Panc1 (cell line): ENCODE results near the gene RPL37A. TPM values are rescaled to one million over a fixed set of nuclear protein-coding genes. Genes with fewer than 3 reads are reported as not detected.

Experiments
- ATAC-seq: fragments of 200-7000 bp; cut with Tn5 transposase; 2 replicates; pipeline ENCODE4 v1.9.1; 2020; ENCODE audit warnings: mild to moderate bottlenecking, moderate library complexity
- BruUV-seq: library from RNA; stranded (reverse); fragments of 400-500 nt; replicated peaks from 2 replicates; lab custom pipeline; 2021; lab: Mats Ljungman, UMichigan
- CTCF ChIA-PET: fragments of 300-600 bp; sonication (Branson Sonifier 250); formaldehyde crosslinking; loops from one replicate; lab custom pipeline; 2022; ENCODE audit warnings: antibody characterized with exemption; lab: Charles Lee
- POLR2A ChIA-PET: fragments of 300-600 bp; sonication (Branson Sonifier 250); formaldehyde crosslinking; loops from one replicate; lab custom pipeline; 2022; ENCODE audit warnings: antibody characterized with exemption; lab: Charles Lee
- DNase-seq: peaks from one replicate; pipeline ENCODE4 v3.0.0-alpha.2; 2010; ENCODE audit warnings: low read depth, low spot score
- H3K27ac ChIP-seq: 2 replicates; pipeline ENCODE4 v1.5.1; 2011; ENCODE audit warnings: mild to moderate bottlenecking, low read length, inconsistent platforms
- H3K27me3 ChIP-seq: fragments of 200-500 bp; sonication (Bioruptor generic); 2 replicates; pipeline ENCODE4 v1.6.0; 2014; ENCODE audit warnings: low read length, inconsistent platforms; ENCODE audit not compliant: control insufficient read depth, insufficient read depth
- H3K36me3 ChIP-seq: fragments of 200-500 bp; sonication (Bioruptor generic); 2 replicates; pipeline ENCODE4 v1.5.1; 2014; ENCODE audit warnings: inconsistent platforms, mild to moderate bottlenecking, low read length, moderate library complexity; ENCODE audit not compliant: control insufficient read depth, insufficient read depth
- H3K4me1 ChIP-seq: 2 replicates; pipeline ENCODE4 v1.5.1; 2011; ENCODE audit warnings: inconsistent platforms, mild to moderate bottlenecking, low read length, moderate library complexity; ENCODE audit not compliant: control insufficient read depth, insufficient read depth
- H3K4me3 ChIP-seq, 2 experiments: 2 replicates each; pipeline ENCODE4 v1.5.1; 2011 to 2012; ENCODE audit warnings: low read depth in 2 of 2, low read length in 2 of 2, mild to moderate bottlenecking in 2 of 2, inconsistent platforms in 1 of 2, moderate library complexity in 1 of 2
- H3K9me3 ChIP-seq: fragments of 200-500 bp; sonication (Bioruptor generic); 2 replicates; pipeline ENCODE4 v1.5.1; 2014; ENCODE audit warnings: low read depth, mild to moderate bottlenecking, inconsistent platforms, low read length, moderate library complexity; ENCODE audit not compliant: control insufficient read depth, insufficient read depth
- POLR2AphosphoS5 ChIP-seq: IDR thresholded peaks from 2 replicates; pipeline ENCODE4 v1.6.1; 2012; ENCODE audit warnings: mild to moderate bottlenecking, low read depth, low read length, moderate library complexity
- SIN3A ChIP-seq: IDR thresholded peaks from 2 replicates; pipeline ENCODE4 v1.6.1; 2012; ENCODE audit warnings: low read depth, mild to moderate bottlenecking, low read length, moderate library complexity, borderline replicate concordance; ENCODE audit not compliant: insufficient read depth
- TCF7L2 ChIP-seq: IDR thresholded peaks from 2 replicates; pipeline ENCODE4 v1.6.1; 2011; ENCODE audit warnings: mild to moderate bottlenecking, low read depth, low read length, inconsistent platforms
- in situ Hi-C: cut with HindIII; loops from 2 replicates; pipeline ENCODE4 v1.10.0; 2016; ENCODE audit warnings: low sequenced_read_pairs, low pct_unique_long_range_greater_than_20kb
- intact Hi-C: fragments of 100-400 bp; cut with micrococcal nuclease; formaldehyde crosslinking; loops from one replicate; pipeline ENCODE4 v1.10.0; 2022; ENCODE audit not compliant: unreplicated experiment
- total RNA-seq: library from RNA; stranded (reverse); gene quantifications from one replicate; pipeline ENCODE4 v1.2.1, GENCODE V29; 2021; ENCODE audit not compliant: unreplicated experiment
- TF ChIP-seq, protein P1 (sequence below): fragments of 450-650 bp; IDR thresholded peaks from 2 replicates; pipeline ENCODE4 v1.5.1; 2017; ENCODE audit warnings: mild to moderate bottlenecking
- TF ChIP-seq, protein P2 (sequence below), 2 experiments: IDR thresholded peaks; 2 replicates each; pipeline ENCODE4 v1.6.1; 2011 to 2012; ENCODE audit warnings: low read depth in 2 of 2, control low read depth in 1 of 2, low read length in 1 of 2, mild to moderate bottlenecking in 1 of 2, moderate library complexity in 1 of 2; ENCODE audit not compliant: insufficient read depth in 1 of 2

Gene RPL37A
- total RNA-seq, 1 experiment from 2014 or later = 1,826 TPM

DNA sequence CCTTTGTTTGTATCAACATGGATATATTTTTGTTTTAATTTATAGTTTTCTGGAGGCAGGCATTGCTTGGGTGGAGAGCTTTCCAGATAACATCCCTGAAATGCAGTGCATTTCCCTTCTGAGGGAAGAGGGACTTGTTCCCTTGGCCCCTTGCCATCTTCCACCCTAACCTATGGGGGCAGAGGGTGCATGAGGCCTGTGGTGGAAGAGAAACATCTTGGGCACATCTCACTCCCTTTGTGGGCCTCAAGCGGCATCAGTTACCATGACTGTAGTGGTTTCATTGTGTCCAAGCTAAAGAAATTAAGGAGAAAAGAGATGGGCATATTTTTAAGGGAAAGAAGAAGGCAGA, 5.3 kb upstream of the RPL37A start:
- ATAC-seq (no peak), DNase-seq (no peak)
- in situ Hi-C loops (no loop called here), intact Hi-C loops (no loop called here)
- no peak for TF ChIP-seq POLR2AphosphoS5
- no peak for TF ChIP-seq SIN3A
- TF ChIP-seq TCF7L2 = no peak
- TF ChIP-seq, protein P1, sequence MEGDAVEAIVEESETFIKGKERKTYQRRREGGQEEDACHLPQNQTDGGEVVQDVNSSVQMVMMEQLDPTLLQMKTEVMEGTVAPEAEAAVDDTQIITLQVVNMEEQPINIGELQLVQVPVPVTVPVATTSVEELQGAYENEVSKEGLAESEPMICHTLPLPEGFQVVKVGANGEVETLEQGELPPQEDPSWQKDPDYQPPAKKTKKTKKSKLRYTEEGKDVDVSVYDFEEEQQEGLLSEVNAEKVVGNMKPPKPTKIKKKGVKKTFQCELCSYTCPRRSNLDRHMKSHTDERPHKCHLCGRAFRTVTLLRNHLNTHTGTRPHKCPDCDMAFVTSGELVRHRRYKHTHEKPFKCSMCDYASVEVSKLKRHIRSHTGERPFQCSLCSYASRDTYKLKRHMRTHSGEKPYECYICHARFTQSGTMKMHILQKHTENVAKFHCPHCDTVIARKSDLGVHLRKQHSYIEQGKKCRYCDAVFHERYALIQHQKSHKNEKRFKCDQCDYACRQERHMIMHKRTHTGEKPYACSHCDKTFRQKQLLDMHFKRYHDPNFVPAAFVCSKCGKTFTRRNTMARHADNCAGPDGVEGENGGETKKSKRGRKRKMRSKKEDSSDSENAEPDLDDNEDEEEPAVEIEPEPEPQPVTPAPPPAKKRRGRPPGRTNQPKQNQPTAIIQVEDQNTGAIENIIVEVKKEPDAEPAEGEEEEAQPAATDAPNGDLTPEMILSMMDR = no peak
- TF ChIP-seq, protein P2, sequence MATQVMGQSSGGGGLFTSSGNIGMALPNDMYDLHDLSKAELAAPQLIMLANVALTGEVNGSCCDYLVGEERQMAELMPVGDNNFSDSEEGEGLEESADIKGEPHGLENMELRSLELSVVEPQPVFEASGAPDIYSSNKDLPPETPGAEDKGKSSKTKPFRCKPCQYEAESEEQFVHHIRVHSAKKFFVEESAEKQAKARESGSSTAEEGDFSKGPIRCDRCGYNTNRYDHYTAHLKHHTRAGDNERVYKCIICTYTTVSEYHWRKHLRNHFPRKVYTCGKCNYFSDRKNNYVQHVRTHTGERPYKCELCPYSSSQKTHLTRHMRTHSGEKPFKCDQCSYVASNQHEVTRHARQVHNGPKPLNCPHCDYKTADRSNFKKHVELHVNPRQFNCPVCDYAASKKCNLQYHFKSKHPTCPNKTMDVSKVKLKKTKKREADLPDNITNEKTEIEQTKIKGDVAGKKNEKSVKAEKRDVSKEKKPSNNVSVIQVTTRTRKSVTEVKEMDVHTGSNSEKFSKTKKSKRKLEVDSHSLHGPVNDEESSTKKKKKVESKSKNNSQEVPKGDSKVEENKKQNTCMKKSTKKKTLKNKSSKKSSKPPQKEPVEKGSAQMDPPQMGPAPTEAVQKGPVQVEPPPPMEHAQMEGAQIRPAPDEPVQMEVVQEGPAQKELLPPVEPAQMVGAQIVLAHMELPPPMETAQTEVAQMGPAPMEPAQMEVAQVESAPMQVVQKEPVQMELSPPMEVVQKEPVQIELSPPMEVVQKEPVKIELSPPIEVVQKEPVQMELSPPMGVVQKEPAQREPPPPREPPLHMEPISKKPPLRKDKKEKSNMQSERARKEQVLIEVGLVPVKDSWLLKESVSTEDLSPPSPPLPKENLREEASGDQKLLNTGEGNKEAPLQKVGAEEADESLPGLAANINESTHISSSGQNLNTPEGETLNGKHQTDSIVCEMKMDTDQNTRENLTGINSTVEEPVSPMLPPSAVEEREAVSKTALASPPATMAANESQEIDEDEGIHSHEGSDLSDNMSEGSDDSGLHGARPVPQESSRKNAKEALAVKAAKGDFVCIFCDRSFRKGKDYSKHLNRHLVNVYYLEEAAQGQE (IDR thresholded peaks at IDR 0.05; ENCODE audit: insufficient read depth in 1 of 2, low read depth in 2 of 2, low read length in 1 of 2) = no peak
- no peaks in the 10 kb centered on the region for H3K4me1 ChIP-seq
- POLR2A ChIA-PET = no interaction called here
- CTCF ChIA-PET = no interaction called here
- no peaks in the 10 kb centered on the region for H3K9me3 ChIP-seq
- no peak overlapping the region for H3K4me3 ChIP-seq
- no TSS peak for BruUV-seq
- no peak overlapping the region for H3K27ac ChIP-seq
- no peaks in the 10 kb centered on the region for H3K27me3 ChIP-seq
- no peaks in the 10 kb centered on the region for H3K36me3 ChIP-seq

DNA sequence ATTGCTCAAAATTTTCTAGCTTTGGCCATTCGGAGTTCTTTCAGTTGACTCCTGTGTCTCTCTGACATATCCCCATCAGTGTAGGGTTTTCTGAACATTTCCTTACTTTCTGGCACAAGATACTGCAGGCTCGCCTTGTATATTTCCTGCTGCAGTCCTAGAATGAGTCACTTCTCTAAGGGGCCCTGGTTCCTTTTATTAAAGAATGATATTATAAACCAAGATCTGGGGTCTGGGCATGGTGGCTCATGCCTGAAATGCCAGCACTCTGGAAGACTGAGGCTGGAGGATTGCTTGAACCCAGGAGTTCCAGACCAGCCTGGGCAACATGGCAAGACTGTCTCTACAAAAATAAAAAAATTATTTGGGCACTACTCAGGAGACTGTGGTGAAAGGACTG, 3.0 kb upstream of the RPL37A start:
- CTCF ChIA-PET = no interaction called here
- POLR2A ChIA-PET = interaction anchor here (0.6 to 0.7 kb wide), 2 partner anchors 81 to 125 kb away, joined by 4 to 13 read pairs; no protein-coding TSS in a partner anchor
- Histone ChIP-seq H3K4me3 (no peak overlapping the region), H3K27me3 (no peaks in the 10 kb centered on the region), H3K27ac (no peak overlapping the region), H3K4me1 (peaks cover 11% of the 10 kb centered on the region), H3K36me3 (peaks cover 18% of the 10 kb centered on the region), H3K9me3 (no peaks in the 10 kb centered on the region)
- ATAC-seq (no peak), DNase-seq (no peak)
- intact Hi-C loops = no loop called here
- TF ChIP-seq, protein P2 (IDR thresholded peaks at IDR 0.05; ENCODE audit: insufficient read depth in 1 of 2, low read depth in 2 of 2, low read length in 1 of 2) = no peak
- TF ChIP-seq POLR2AphosphoS5 (no peak), TCF7L2 (no peak), SIN3A (no peak)
- TF ChIP-seq, protein P1 = no peak
- BruUV-seq = no TSS peak
- in situ Hi-C loops = no loop called here
